Gastrocnemius medialis (tissue), 4 donors: ENCODE data around the gene SAA1. TPM values are rescaled to one million over a fixed set of nuclear protein-coding genes. Genes with fewer than 3 reads are reported as not detected.

Source experiments
- ATAC-seq, 2 donors: fragments of 150-250 bp; one replicate each; pipeline ENCODE4 v1.9.1; 2016
- DNase-seq, 2 donors: peaks; one replicate each; pipeline ENCODE4 v3.0.0-alpha.2; 2019
- H3K27ac ChIP-seq, 4 donors: fragments of 200-600 bp; sonication (generic); 1 replicate in 1 of 4; 2 replicates in 3 of 4; pipeline ENCODE4 v1.5.1; 2016 to 2018; ENCODE audit warnings: mild to moderate bottlenecking in 2 of 4, moderate library complexity in 1 of 4
- H3K27me3 ChIP-seq, 3 donors: fragments of 200-600 bp; sonication (generic) in 2 of 3; 1 replicate in 1 of 3; 2 replicates in 2 of 3; pipeline versions ENCODE4 v1.5.1 to v1.6.0; 2016 to 2019; ENCODE audit warnings: mild to moderate bottlenecking in 1 of 3, moderate library complexity in 1 of 3
- H3K36me3 ChIP-seq, 2 donors: fragments of 200-600 bp; sonication (generic) in 1 of 2; one replicate each; pipeline ENCODE4 v1.5.1; 2017 to 2018
- H3K4me1 ChIP-seq, 2 donors: fragments of 200-600 bp; sonication (generic) in 1 of 2; one replicate each; pipeline ENCODE4 v1.5.1; 2016 to 2017; ENCODE audit warnings: mild to moderate bottlenecking in 2 of 2
- H3K4me3 ChIP-seq, 4 donors: fragments of 200-600 bp; sonication (generic) in 3 of 4; 1 replicate in 1 of 4; 2 replicates in 3 of 4; pipeline ENCODE4 v1.5.1; 2016 to 2019; ENCODE audit warnings: mild to moderate bottlenecking in 2 of 4
- H3K9me3 ChIP-seq, 3 donors: fragments of 200-600 bp; sonication (generic) in 2 of 3; 1 replicate in 1 of 3; 2 replicates in 2 of 3; pipeline ENCODE4 v1.5.1; 2016 to 2019
- POLR2A ChIP-seq, 2 donors: fragments of 450-650 bp; IDR thresholded peaks; one replicate each; pipeline ENCODE4 v1.6.1; 2017; ENCODE audit warnings: antibody characterized with exemption in 2 of 2, mild to moderate bottlenecking in 2 of 2, moderate library complexity in 2 of 2
- in situ Hi-C, 4 donors: fragments of 200-750 bp; cut with MboI; loops; one replicate each; pipeline versions ENCODE4 v1.15.0 to v1.8.0; 2017; ENCODE audit warnings: low sequenced_read_pairs in 4 of 4
- intact Hi-C: fragments of 100-400 bp; cut with DNase I; formaldehyde crosslinking; loops from one replicate; pipeline ENCODE4 v1.15.1; 2023; ENCODE audit warnings: low total_unique reads
- total RNA-seq, 4 donors: library from RNA; depleted of rRNA; stranded (reverse); fragments of >200 nt; gene quantifications; one replicate each; pipeline versions ENCODE4 v1.1.0 to v1.2.3, GENCODE V29; 2016
- TF ChIP-seq, protein P1 (sequence below), 5 experiments: fragments of 450-650 bp in 3 of 5; fragments of 200-600 bp in 2 of 5; sonication (generic) in 2 of 5; IDR thresholded peaks in 4 of 5; conservative IDR thresholded peaks in 1 of 5; 1 replicate in 4 of 5; 2 replicates in 1 of 5; pipeline ENCODE4 v1.5.1; 2016 to 2019; ENCODE audit warnings: antibody characterized with exemption in 5 of 5, mild to moderate bottlenecking in 3 of 5, moderate library complexity in 3 of 5

SAA1 gene
- total RNA-seq, 4 donors from 2014 or later = 5.7 to 145 (median 89.3) TPM

GRCh38 chr11:18271206-18271605 is 5.1 kb downstream of the SAA1 start:
- H3K36me3 ChIP-seq = no peaks in the 10 kb centered on the region
- intact Hi-C loops = no loop called here
- H3K4me1 ChIP-seq = no peaks in the 10 kb centered on the region
- H3K9me3 ChIP-seq = no peaks in the 10 kb centered on the region
- ATAC-seq (no peak), DNase-seq (no peak)
- TF ChIP-seq, protein P1, sequence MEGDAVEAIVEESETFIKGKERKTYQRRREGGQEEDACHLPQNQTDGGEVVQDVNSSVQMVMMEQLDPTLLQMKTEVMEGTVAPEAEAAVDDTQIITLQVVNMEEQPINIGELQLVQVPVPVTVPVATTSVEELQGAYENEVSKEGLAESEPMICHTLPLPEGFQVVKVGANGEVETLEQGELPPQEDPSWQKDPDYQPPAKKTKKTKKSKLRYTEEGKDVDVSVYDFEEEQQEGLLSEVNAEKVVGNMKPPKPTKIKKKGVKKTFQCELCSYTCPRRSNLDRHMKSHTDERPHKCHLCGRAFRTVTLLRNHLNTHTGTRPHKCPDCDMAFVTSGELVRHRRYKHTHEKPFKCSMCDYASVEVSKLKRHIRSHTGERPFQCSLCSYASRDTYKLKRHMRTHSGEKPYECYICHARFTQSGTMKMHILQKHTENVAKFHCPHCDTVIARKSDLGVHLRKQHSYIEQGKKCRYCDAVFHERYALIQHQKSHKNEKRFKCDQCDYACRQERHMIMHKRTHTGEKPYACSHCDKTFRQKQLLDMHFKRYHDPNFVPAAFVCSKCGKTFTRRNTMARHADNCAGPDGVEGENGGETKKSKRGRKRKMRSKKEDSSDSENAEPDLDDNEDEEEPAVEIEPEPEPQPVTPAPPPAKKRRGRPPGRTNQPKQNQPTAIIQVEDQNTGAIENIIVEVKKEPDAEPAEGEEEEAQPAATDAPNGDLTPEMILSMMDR (IDR thresholded peaks at IDR 0.05 in 4 of 5, conservative IDR thresholded peaks at IDR 0.05 in 1 of 5) = no peak
- TF ChIP-seq POLR2A (IDR thresholded peaks at IDR 0.05) = no peak
- H3K27me3 ChIP-seq = no peaks in the 10 kb centered on the region
- H3K4me3 ChIP-seq = no peak overlapping the region
- no peak overlapping the region for H3K27ac ChIP-seq
- in situ Hi-C loops = no loop called here

GRCh38 chr11:18277565-18278271 is 11.7 kb downstream of the SAA1 start:
- H3K27me3 ChIP-seq = no peaks in the 10 kb centered on the region
- ATAC-seq = no peak
- H3K4me1 ChIP-seq = no peaks in the 10 kb centered on the region
- in situ Hi-C loops (no loop called here), intact Hi-C loops (no loop called here)
- TF ChIP-seq, protein P1 (IDR thresholded peaks at IDR 0.05 in 4 of 5, conservative IDR thresholded peaks at IDR 0.05 in 1 of 5) = no peak
- H3K9me3 ChIP-seq = no peaks in the 10 kb centered on the region
- no peak overlapping the region for H3K4me3 ChIP-seq
- no peak overlapping the region for H3K27ac ChIP-seq
- DNase-seq = peak in 1 of 2 donors; percentile 6
- H3K36me3 ChIP-seq = peaks cover 0 to 40% of the 10 kb centered on the region in 2 donors

GRCh38 chr11:18280438-18281045 is 14.5 kb downstream of the SAA1 start:
- ATAC-seq (no peak), DNase-seq (no peak)
- Histone ChIP-seq H3K27ac (no peak overlapping the region), H3K4me3 (no peak overlapping the region), H3K4me1 (no peaks in the 10 kb centered on the region), H3K27me3 (no peaks in the 10 kb centered on the region), H3K36me3 (peaks cover 0 to 65% of the 10 kb centered on the region in 2 donors), H3K9me3 (no peaks in the 10 kb centered on the region)
- in situ Hi-C loops (no loop called here), intact Hi-C loops (no loop called here)
- TF ChIP-seq, protein P1 (IDR thresholded peaks at IDR 0.05 in 4 of 5, conservative IDR thresholded peaks at IDR 0.05 in 1 of 5) = no peak

GRCh38 chr11:18282626-18283025 is 16.6 kb downstream of the SAA1 start:
- H3K27ac ChIP-seq = no peak overlapping the region
- intact Hi-C loops = no loop called here

More at GRCh38 chr11:18282626-18283025, 16.6 kb downstream of the SAA1 start:
- in situ Hi-C loops = no loop called here
- Histone ChIP-seq H3K36me3 (peaks cover 0 to 85% of the 10 kb centered on the region in 2 donors), H3K9me3 (no peaks in the 10 kb centered on the region), H3K27me3 (no peaks in the 10 kb centered on the region), H3K4me1 (no peaks in the 10 kb centered on the region), H3K4me3 (no peak overlapping the region)
- no peak for TF ChIP-seq POLR2A (IDR thresholded peaks at IDR 0.05)
- TF ChIP-seq, protein P1 (IDR thresholded peaks at IDR 0.05 in 4 of 5, conservative IDR thresholded peaks at IDR 0.05 in 1 of 5) = no peak
- DNase-seq (no peak), ATAC-seq (no peak)
